Measurements from ENCODE around the gene ST6GALNAC1. TPM values are rescaled to one million over a fixed set of nuclear protein-coding genes. Genes with fewer than 3 reads are reported as not detected.

ST6GALNAC1 gene
- total and polyA plus RNA-seq, 2 of the 13 experiments (the other 11 are each of a cell fraction or from before 2014, with no cell fraction given): not detected

- TF ChIP-seq JDP2 (CRISPR knock-in tag; IDR thresholded peaks at IDR 0.05; ENCODE audit: borderline replicate concordance): no peak
- no peak for TF ChIP-seq ARNT2 (CRISPR knock-in tag; IDR thresholded peaks at IDR 0.05; ENCODE audit: low read depth)
- TF ChIP-seq RARG (CRISPR knock-in tag; IDR thresholded peaks at IDR 0.05; ENCODE audit: low read depth): no peak
- TF ChIP-seq GABPA (IDR thresholded peaks at IDR 0.05; ENCODE audit: low read depth, low read length): peak; percentile 90
- peak; percentile 94 for TF ChIP-seq GABPA (CRISPR knock-in tag; IDR thresholded peaks at IDR 0.05; ENCODE audit: low read depth)
- TF ChIP-seq, protein P1, sequence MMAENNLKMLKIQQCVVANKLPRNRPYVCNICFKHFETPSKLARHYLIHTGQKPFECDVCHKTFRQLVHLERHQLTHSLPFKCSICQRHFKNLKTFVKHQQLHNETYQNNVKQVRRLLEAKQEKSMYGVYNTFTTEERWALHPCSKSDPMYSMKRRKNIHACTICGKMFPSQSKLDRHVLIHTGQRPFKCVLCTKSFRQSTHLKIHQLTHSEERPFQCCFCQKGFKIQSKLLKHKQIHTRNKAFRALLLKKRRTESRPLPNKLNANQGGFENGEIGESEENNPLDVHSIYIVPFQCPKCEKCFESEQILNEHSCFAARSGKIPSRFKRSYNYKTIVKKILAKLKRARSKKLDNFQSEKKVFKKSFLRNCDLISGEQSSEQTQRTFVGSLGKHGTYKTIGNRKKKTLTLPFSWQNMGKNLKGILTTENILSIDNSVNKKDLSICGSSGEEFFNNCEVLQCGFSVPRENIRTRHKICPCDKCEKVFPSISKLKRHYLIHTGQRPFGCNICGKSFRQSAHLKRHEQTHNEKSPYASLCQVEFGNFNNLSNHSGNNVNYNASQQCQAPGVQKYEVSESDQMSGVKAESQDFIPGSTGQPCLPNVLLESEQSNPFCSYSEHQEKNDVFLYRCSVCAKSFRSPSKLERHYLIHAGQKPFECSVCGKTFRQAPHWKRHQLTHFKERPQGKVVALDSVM (CRISPR knock-in tag; IDR thresholded peaks at IDR 0.05): no peak
- no peak; the same call in 1 of the 2 replicates for TF ChIP-seq ZNF441 (CRISPR knock-in tag; IDR thresholded peaks at IDR 0.05; ENCODE audit: borderline replicate concordance)
- no peak for TF ChIP-seq NONO (IDR thresholded peaks at IDR 0.05)
- TF ChIP-seq NONO (CRISPR knock-in tag; conservative IDR thresholded peaks at IDR 0.05): peak; percentile 81
- no peak for TF ChIP-seq TBP (CRISPR knock-in tag; IDR thresholded peaks at IDR 0.05)
- TF ChIP-seq HNF4G (IDR thresholded peaks at IDR 0.05; ENCODE audit: borderline replicate concordance, low read depth, low read length): no peak
- TF ChIP-seq HNF4G (CRISPR knock-in tag; IDR thresholded peaks at IDR 0.05; ENCODE audit: borderline replicate concordance, low read depth): peak; percentile 30; the same call in 1 of the 2 replicates
- no peak for TF ChIP-seq ZNF570 (CRISPR knock-in tag; IDR thresholded peaks at IDR 0.05; ENCODE audit: borderline replicate concordance)
- TF ChIP-seq ZNF292 (CRISPR knock-in tag; IDR thresholded peaks at IDR 0.05; ENCODE audit: borderline replicate concordance, low read depth): peak; percentile 79
- TF ChIP-seq PAWR (CRISPR knock-in tag; IDR thresholded peaks at IDR 0.05; ENCODE audit: borderline replicate concordance): no peak
- peak; percentile 66; the same call in 1 of the 2 replicates for TF ChIP-seq TMF1 (CRISPR knock-in tag; IDR thresholded peaks at IDR 0.05; ENCODE audit: low read depth)
- TF ChIP-seq, protein P2, sequence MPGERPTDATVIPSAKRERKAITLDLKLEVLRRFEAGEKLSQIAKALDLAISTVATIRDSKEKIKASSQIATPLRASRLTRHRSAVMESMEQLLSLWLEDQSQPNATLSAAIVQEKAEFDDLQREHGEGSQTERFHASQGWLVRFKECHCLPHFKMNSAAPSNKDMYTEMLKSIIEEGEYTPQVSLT (CRISPR knock-in tag; IDR thresholded peaks at IDR 0.05; ENCODE audit: borderline replicate concordance, low read depth): no peak; the same call in 1 of the 2 replicates
- no peak for TF ChIP-seq ZNF180 (CRISPR knock-in tag; IDR thresholded peaks at IDR 0.05; ENCODE audit: borderline replicate concordance, low read depth)
- peak; percentile 87 for TF ChIP-seq CREM (IDR thresholded peaks at IDR 0.05)
- TF ChIP-seq CREM (CRISPR knock-in tag; IDR thresholded peaks at IDR 0.05): no peak
- no peak for TF ChIP-seq ETS1 (CRISPR knock-in tag; IDR thresholded peaks at IDR 0.05)
- peak; percentile 30; the same call in 1 of the 2 replicates for TF ChIP-seq ZNF83 (CRISPR knock-in tag; IDR thresholded peaks at IDR 0.05; ENCODE audit: borderline replicate concordance)
- TF ChIP-seq FOXA3 (CRISPR knock-in tag; IDR thresholded peaks at IDR 0.05): peak; percentile 11; the same call in 1 of the 2 replicates
- TF ChIP-seq ELF1 (CRISPR knock-in tag; IDR thresholded peaks at IDR 0.05): peak; percentile 78
- no peak for TF ChIP-seq ZSCAN20 (CRISPR knock-in tag; IDR thresholded peaks at IDR 0.05; ENCODE audit: borderline replicate concordance)
- TF ChIP-seq ZNF674 (CRISPR knock-in tag; IDR thresholded peaks at IDR 0.05; ENCODE audit: low read depth): no peak
- TF ChIP-seq ZNF12 (CRISPR knock-in tag; IDR thresholded peaks at IDR 0.05): no peak
These were observed 27.8 kb upstream of the ST6GALNAC1 start (continued) for GRCh38 chr17:76671123-76671911.

Data from HepG2 (cell line).